ES-I3 (cell line): ENCODE measurements around the gene KRTAP10-2.

Experiments used
- H3K36me3 ChIP-seq: 2 replicates; pipeline ENCODE4 v1.6.1; 2013; ENCODE audit warnings: mild to moderate bottlenecking, low read length, control low read depth, moderate library complexity; ENCODE audit not compliant: insufficient read depth
- H3K4me1 ChIP-seq: 2 replicates; pipeline ENCODE4 v1.6.1; 2013; ENCODE audit warnings: mild to moderate bottlenecking, control low read depth, low read length; ENCODE audit not compliant: insufficient read depth
- H3K9ac ChIP-seq: 2 replicates; pipeline ENCODE4 v1.6.1; 2013; ENCODE audit warnings: low read depth, mild to moderate bottlenecking, low read length, moderate library complexity
- H3K9me3 ChIP-seq: 2 replicates; pipeline ENCODE4 v1.6.1; 2013; ENCODE audit warnings: mild to moderate bottlenecking, low read length, moderate library complexity; ENCODE audit not compliant: control insufficient read depth, insufficient read depth

The KRTAP10-2 gene

GRCh38 chr21:44531606-44532564 is 19.4 kb downstream of the KRTAP10-2 start:
- Histone ChIP-seq H3K4me1 (no peaks in the 10 kb centered on the region), H3K9ac (no peak overlapping the region), H3K9me3 (no peaks in the 10 kb centered on the region), H3K36me3 (no peaks in the 10 kb centered on the region)

- Histone ChIP-seq H3K9ac (no peak overlapping the region), H3K4me1 (no peaks in the 10 kb centered on the region), H3K9me3 (no peaks in the 10 kb centered on the region), H3K36me3 (no peaks in the 10 kb centered on the region)
These were observed 20.3 kb downstream of the KRTAP10-2 start for GRCh38 chr21:44530903-44531605.

DNA sequence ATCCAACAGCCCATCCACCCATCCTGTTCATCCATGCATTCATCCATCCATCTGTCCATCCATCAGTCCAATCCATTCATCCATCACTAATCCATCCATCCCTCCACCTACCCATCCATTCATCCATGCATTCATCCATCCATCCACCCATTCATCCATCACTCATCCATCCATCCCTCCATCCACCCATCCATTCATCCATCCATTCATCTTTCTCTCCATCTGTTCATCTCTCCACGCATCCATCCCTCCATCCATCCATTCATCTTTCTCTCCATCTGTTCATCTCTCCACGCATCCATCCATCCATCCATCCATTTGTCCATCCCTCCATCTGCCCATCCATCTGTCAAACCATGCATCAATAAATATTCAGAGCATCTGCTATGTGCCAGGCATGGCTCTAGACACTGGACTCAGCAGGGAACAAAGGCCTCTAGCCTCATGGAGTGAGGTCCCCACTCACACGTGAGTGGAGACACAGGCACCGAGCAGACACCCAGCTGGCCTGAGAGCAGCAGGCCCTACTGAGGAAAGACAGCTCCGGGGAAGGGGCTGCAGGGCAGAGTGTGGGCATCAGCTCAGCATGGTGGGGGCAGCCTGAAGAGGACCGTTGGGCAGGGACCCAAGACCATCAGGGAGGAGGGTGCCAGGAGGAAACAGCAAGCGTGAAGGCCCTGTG is 20.9 kb downstream of the KRTAP10-2 start:
- Histone ChIP-seq H3K9ac (no peak overlapping the region), H3K36me3 (no peaks in the 10 kb centered on the region), H3K4me1 (no peaks in the 10 kb centered on the region), H3K9me3 (no peaks in the 10 kb centered on the region)

GRCh38 chr21:44529503-44530125 is 21.7 kb downstream of the KRTAP10-2 start:
- H3K9ac ChIP-seq: no peak overlapping the region
- no peaks in the 10 kb centered on the region for H3K36me3 ChIP-seq
- H3K4me1 ChIP-seq: no peaks in the 10 kb centered on the region
- no peaks in the 10 kb centered on the region for H3K9me3 ChIP-seq

- H3K4me1 ChIP-seq: no peaks in the 10 kb centered on the region
- H3K9me3 ChIP-seq: no peaks in the 10 kb centered on the region
- H3K9ac ChIP-seq: no peak overlapping the region
- H3K36me3 ChIP-seq: no peaks in the 10 kb centered on the region
These were observed 22.3 kb downstream of the KRTAP10-2 start for GRCh38 chr21:44529011-44529421.

DNA sequence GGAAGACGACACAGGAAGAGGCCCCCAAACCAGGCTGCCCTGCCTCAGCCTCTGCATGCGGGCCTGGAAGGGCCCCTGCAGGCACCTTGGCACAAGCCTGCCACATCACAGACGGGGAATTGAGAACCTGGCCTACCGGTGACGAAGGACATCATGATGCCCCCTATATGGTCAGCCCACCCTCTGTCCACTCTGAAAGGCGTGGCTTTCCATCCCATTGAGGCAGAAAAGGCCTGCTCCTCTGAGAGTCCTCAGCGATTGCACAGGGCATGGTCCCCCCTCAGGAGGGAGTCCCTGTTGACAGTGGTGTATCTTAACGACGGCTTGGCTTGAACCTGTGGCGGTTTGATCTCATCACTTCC is 22.7 kb downstream of the KRTAP10-2 start:
- Histone ChIP-seq H3K9ac (no peak overlapping the region), H3K36me3 (no peaks in the 10 kb centered on the region), H3K9me3 (no peaks in the 10 kb centered on the region), H3K4me1 (no peaks in the 10 kb centered on the region)

DNA sequence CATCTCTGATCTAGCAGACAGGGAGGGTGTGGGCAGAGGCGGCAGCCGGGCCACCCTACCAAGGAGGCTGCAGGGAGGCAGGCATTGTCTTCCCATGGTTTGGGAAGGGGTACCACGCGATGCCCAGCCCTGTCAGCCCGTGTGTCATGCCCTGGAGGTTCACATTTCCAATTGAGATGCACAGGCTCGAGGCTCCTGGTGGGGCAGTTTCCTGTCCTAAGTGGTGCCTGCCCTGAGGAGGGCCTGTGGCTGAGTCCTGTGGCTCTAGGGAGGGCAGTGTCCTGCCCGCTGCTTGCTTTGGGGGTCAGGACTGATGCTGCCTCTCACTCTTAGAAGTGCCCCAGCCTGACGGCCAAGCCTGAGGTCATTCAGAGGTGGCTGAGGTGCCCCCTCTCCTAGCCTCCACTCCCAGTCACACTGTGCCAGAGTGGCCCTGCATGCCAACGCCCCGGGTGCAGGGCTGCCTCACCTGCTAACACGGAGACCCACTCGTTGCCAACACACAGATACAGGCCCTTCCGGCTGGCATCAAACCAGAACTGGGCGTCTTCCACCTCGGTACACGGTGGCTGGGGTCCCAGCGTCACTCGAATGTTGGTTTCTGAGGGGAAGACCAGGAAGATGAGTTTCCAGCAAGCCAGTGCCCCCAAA is 23.2 kb downstream of the KRTAP10-2 start:
- H3K9me3 ChIP-seq: no peaks in the 10 kb centered on the region
- H3K36me3 ChIP-seq: no peaks in the 10 kb centered on the region
- no peaks in the 10 kb centered on the region for H3K4me1 ChIP-seq

GRCh38 chr21:44527156-44527982 is 23.9 kb downstream of the KRTAP10-2 start:
- Histone ChIP-seq H3K9me3 (no peaks in the 10 kb centered on the region), H3K36me3 (no peaks in the 10 kb centered on the region), H3K4me1 (no peaks in the 10 kb centered on the region), H3K9ac (no peak overlapping the region)

More for the DNA sequence above, 23.2 kb downstream of the KRTAP10-2 start:
- no peak overlapping the region for H3K9ac ChIP-seq

DNA sequence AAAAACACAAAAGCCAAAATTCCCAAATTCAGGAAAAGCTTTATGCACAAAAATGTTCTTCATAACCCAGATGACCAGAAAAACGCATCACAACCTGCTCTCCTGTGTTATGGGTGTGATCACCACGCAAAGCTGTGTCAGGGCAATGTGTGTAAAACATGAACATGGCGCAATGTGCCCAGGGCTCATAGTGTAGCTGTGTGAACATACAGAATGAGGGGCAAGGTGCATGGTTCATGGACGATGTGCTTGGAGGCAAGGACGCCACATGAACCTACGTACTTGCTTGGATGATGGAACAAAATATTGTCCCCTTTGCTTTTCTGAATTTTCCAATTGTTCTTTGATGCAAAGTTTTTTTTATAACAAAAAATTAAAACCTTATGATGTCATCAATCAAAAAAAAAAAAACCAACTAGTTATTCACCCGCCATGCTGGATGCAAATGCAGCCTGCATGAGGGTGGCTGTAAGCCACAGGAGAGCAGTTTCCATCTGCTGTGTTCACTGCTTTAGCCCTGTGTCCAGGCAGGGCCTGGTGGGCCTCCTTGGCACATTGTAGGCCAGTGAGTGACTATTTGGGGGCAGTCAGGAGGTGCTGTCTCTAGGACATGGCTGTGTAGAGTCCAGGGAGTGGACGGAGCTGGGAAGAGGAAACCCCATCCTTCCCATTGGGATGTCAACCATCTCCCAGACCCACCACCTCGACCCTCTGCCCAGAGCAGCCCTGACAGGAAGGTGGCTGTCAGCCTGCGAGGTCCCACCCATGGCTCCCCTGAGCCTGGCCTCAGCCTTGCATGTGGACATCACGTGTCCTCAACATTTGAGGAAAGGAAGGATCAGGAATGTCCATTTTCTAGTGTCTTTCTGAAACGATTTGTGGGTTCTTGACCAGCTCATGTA is 25.0 kb downstream of the KRTAP10-2 start:
- Histone ChIP-seq H3K36me3 (no peaks in the 10 kb centered on the region), H3K4me1 (no peaks in the 10 kb centered on the region), H3K9ac (no peak overlapping the region), H3K9me3 (no peaks in the 10 kb centered on the region)

DNA sequence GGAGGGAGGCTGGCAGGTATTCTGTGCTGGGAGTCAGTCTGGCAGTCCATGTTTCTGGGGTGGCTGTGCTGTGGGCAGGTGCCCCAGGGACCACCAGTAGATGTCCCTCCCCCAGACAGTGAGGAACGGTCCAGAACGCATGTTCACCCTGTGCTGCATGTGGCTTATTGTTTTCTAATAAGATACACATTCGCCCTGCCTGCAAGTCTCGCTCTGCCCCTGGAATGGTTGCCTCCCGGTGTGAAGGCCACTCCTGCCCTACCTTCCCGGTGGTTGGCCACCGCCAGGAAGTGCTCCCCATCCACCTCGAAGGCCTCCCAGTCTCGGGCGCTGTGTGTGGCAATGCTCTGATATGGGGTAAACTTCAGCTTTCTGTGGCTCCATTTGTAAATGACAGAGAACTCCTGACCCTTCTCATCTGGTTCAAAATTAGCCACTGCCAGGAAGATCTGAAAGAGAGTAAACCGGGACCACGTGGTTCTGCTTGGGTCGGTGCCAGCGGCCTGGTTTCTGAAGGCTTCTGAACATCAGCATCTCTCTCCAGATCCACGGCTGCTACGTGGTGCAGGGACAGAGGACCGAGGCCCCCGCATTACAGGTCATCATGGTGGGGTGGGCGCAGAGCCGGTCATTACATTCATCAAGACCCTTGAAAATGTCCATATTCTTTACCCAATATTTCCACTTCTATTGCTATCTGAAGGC is 25.8 kb downstream of the KRTAP10-2 start:
- Histone ChIP-seq H3K4me1 (no peaks in the 10 kb centered on the region), H3K36me3 (no peaks in the 10 kb centered on the region), H3K9ac (no peak overlapping the region), H3K9me3 (no peaks in the 10 kb centered on the region)

- no peaks in the 10 kb centered on the region for H3K4me1 ChIP-seq
- no peaks in the 10 kb centered on the region for H3K9me3 ChIP-seq
- H3K36me3 ChIP-seq: no peaks in the 10 kb centered on the region
- H3K9ac ChIP-seq: no peak overlapping the region
These were observed 26.6 kb downstream of the KRTAP10-2 start for GRCh38 chr21:44524414-44525371.
